Measurements from ENCODE around the gene CPN2. TPM values are rescaled to one million over a fixed set of nuclear protein-coding genes. Genes with fewer than 3 reads are reported as not detected.

The CPN2 gene
- polyA plus RNA-seq, 1 experiment = not detected

GRCh38 chr3:194386648-194387047, 35.5 kb upstream of the CPN2 start:
- Histone ChIP-seq H3K36me3 (ENCODE audit: control insufficient read depth, insufficient read depth, low read length) (no peaks in the 10 kb centered on the region), H3K4me3 (ENCODE audit: low read depth, low read length) (no peak overlapping the region), H3K27me3 (ENCODE audit: control insufficient read depth, insufficient read depth, low read length) (peaks cover 5% of the 10 kb centered on the region; the same call in 1 of the 2 replicates)
- TF ChIP-seq CTCF (IDR thresholded peaks at IDR 0.05; ENCODE audit: insufficient read depth, low read depth, low read length) = no peak
- no peak for DNase-seq (ENCODE audit: low read depth)
- ChIA-PET POLR2A (no interaction called here), CTCF (interaction anchor here (0.6 to 1.7 kb wide), 5 partner anchors 10 to 53 kb away, joined by 3 to 11 read pairs (median 5); no protein-coding TSS in a partner anchor)

GRCh38 chr3:194386066-194386465, 34.9 kb upstream of the CPN2 start:
- DNase-seq (ENCODE audit: low read depth) = no peak
- Histone ChIP-seq H3K4me3 (ENCODE audit: low read depth, low read length) (no peak overlapping the region), H3K36me3 (ENCODE audit: control insufficient read depth, insufficient read depth, low read length) (no peaks in the 10 kb centered on the region), H3K27me3 (ENCODE audit: control insufficient read depth, insufficient read depth, low read length) (peaks cover 5% of the 10 kb centered on the region; the same call in 1 of the 2 replicates)
- CTCF ChIA-PET = interaction anchor here (0.9 to 1.7 kb wide), 4 partner anchors 10 to 53 kb away, joined by 3 to 11 read pairs (median 4); no protein-coding TSS in a partner anchor
- POLR2A ChIA-PET = no interaction called here
- no peak for TF ChIP-seq CTCF (IDR thresholded peaks at IDR 0.05; ENCODE audit: insufficient read depth, low read depth, low read length)

GRCh38 chr3:194384569-194385001, 33.5 kb upstream of the CPN2 start:
- Histone ChIP-seq H3K36me3 (ENCODE audit: control insufficient read depth, insufficient read depth, low read length) (no peaks in the 10 kb centered on the region), H3K4me3 (ENCODE audit: low read depth, low read length) (no peak overlapping the region), H3K27me3 (ENCODE audit: control insufficient read depth, insufficient read depth, low read length) (peaks cover 8% of the 10 kb centered on the region)
- POLR2A ChIA-PET = no interaction called here
- no peak for DNase-seq (ENCODE audit: low read depth)
- TF ChIP-seq CTCF (IDR thresholded peaks at IDR 0.05; ENCODE audit: insufficient read depth, low read depth, low read length) = no peak
- CTCF ChIA-PET = no interaction called here

GRCh38 chr3:194384156-194384555, 33.0 kb upstream of the CPN2 start:
- DNase-seq (ENCODE audit: low read depth) = no peak
- H3K4me3 ChIP-seq (ENCODE audit: low read depth, low read length) = no peak overlapping the region
- ChIA-PET POLR2A (no interaction called here), CTCF (no interaction called here)
- no peak for TF ChIP-seq CTCF (IDR thresholded peaks at IDR 0.05; ENCODE audit: insufficient read depth, low read depth, low read length)
- no peaks in the 10 kb centered on the region for H3K36me3 ChIP-seq (ENCODE audit: control insufficient read depth, insufficient read depth, low read length)
- peaks cover 9% of the 10 kb centered on the region for H3K27me3 ChIP-seq (ENCODE audit: control insufficient read depth, insufficient read depth, low read length)

GRCh38 chr3:194383276-194383940, 32.3 kb upstream of the CPN2 start:
- H3K4me3 ChIP-seq (ENCODE audit: low read depth, low read length) = no peak overlapping the region
- H3K36me3 ChIP-seq (ENCODE audit: control insufficient read depth, insufficient read depth, low read length) = no peaks in the 10 kb centered on the region
- ChIA-PET CTCF (interaction anchor here (1.0 to 1.1 kb wide), 2 partner anchors 13 to 18 kb away, joined by 3 to 4 read pairs; no protein-coding TSS in a partner anchor), POLR2A (interaction anchor here (0.6 kb wide), 1 partner anchor 9 kb away, joined by 6 read pairs; no protein-coding TSS in a partner anchor)
- no peak for TF ChIP-seq CTCF (IDR thresholded peaks at IDR 0.05; ENCODE audit: insufficient read depth, low read depth, low read length)
- DNase-seq (ENCODE audit: low read depth) = no peak
- peaks cover 9% of the 10 kb centered on the region for H3K27me3 ChIP-seq (ENCODE audit: control insufficient read depth, insufficient read depth, low read length)

All from BJ (cell line).